Measurements from ENCODE around the gene ZNF266. TPM values are rescaled to one million over a fixed set of nuclear protein-coding genes. Genes with fewer than 3 reads are reported as not detected.
A peak's percentile ranks its signal among the peaks of the same experiment; 100 is the strongest.

ZNF266 gene
- total and polyA plus RNA-seq, 8 donors = 15.4 to 97.1 (median 46.7) TPM

- Histone ChIP-seq H3K4me3 (no peak overlapping the region), H3K4me1 (peaks cover 0 to 24% of the 10 kb centered on the region in 2 donors), H3K9me3 (peaks cover 0 to 5% of the 10 kb centered on the region in 2 donors), H3K27ac (no peak overlapping the region), H3K27me3 (no peaks in the 10 kb centered on the region), H3K36me3 (peaks cover 3 to 68% of the 10 kb centered on the region in 2 donors)
- ATAC-seq (no peak), DNase-seq (no peak)
- intact Hi-C loops (cut with DNase I) = no loop called here
- TF ChIP-seq CTCF (IDR thresholded peaks at IDR 0.05) = peak; percentile 15 to 59
Measured at GRCh38 chr19:9431475-9431874, 3.9 kb downstream of the ZNF266 start.

GRCh38 chr19:9430444-9430843, 4.9 kb downstream of the ZNF266 start:
- Histone ChIP-seq H3K9me3 (peaks cover 0 to 13% of the 10 kb centered on the region in 2 donors), H3K4me3 (no peak overlapping the region), H3K36me3 (peaks cover 3 to 78% of the 10 kb centered on the region in 2 donors), H3K27me3 (no peaks in the 10 kb centered on the region), H3K4me1 (peaks cover 0 to 14% of the 10 kb centered on the region in 2 donors), H3K27ac (no peak overlapping the region)
- DNase-seq (no peak), ATAC-seq (no peak)
- intact Hi-C loops (cut with DNase I) = no loop called here
- no peak for TF ChIP-seq CTCF (IDR thresholded peaks at IDR 0.05)

GRCh38 chr19:9427941-9428340, 7.4 kb downstream of the ZNF266 start:
- TF ChIP-seq CTCF (IDR thresholded peaks at IDR 0.05) = no peak
- Histone ChIP-seq H3K4me3 (no peak overlapping the region), H3K9me3 (peaks cover 0 to 31% of the 10 kb centered on the region in 2 donors), H3K36me3 (peaks cover 3 to 99% of the 10 kb centered on the region in 2 donors), H3K27ac (no peak overlapping the region), H3K27me3 (no peaks in the 10 kb centered on the region), H3K4me1 (no peaks in the 10 kb centered on the region)
- ATAC-seq (no peak), DNase-seq (no peak)
- intact Hi-C loops (cut with DNase I) = no loop called here

GRCh38 chr19:9413240-9413954, 22.0 kb downstream of the ZNF266 start:
- intact Hi-C loops (cut with DNase I) = no loop called here
- Histone ChIP-seq H3K4me1 (no peaks in the 10 kb centered on the region), H3K27ac (no peak overlapping the region), H3K27me3 (no peaks in the 10 kb centered on the region), H3K36me3 (peaks cover 20 to 66% of the 10 kb centered on the region in 2 donors), H3K9me3 (peaks cover 12 to 100% of the 10 kb centered on the region in 2 donors), H3K4me3 (no peak overlapping the region)
- ATAC-seq (no peak), DNase-seq (no peak)
- TF ChIP-seq CTCF (IDR thresholded peaks at IDR 0.05) = no peak

- ATAC-seq (no peak), DNase-seq (no peak)
- intact Hi-C loops (cut with DNase I) = no loop called here
- no peak for TF ChIP-seq CTCF (IDR thresholded peaks at IDR 0.05)
- no peaks in the 10 kb centered on the region for H3K27me3 ChIP-seq
- peaks cover 0 to 11% of the 10 kb centered on the region in 2 donors for H3K36me3 ChIP-seq
- no peak overlapping the region for H3K4me3 ChIP-seq
- H3K4me1 ChIP-seq = no peaks in the 10 kb centered on the region
- H3K27ac ChIP-seq = no peak overlapping the region
- peaks cover 7 to 99% of the 10 kb centered on the region in 2 donors for H3K9me3 ChIP-seq
Measured at GRCh38 chr19:9407827-9408226, 27.5 kb downstream of the ZNF266 start.

All from left lung (tissue), 10 donors.